ENCODE data around the gene ECE2. TPM values are rescaled to one million over a fixed set of nuclear protein-coding genes. Genes with fewer than 3 reads are reported as not detected.

The ECE2 gene
- total RNA-seq, 2 experiments from 2014 or later, result not detected

- Mint-ChIP-seq H3K4me3 (no peak overlapping the region), H3K27me3 (ENCODE audit: low read depth) (peaks cover 4% of the 10 kb centered on the region), H3K27ac (no peak overlapping the region), H3K36me3 (ENCODE audit: low read depth) (no peaks in the 10 kb centered on the region), H3K4me1 (ENCODE audit: low read depth) (no peaks in the 10 kb centered on the region), H3K9me3 (no peaks in the 10 kb centered on the region)
- peak; percentile 79 for DNase-seq
- CTCF ChIA-PET, result interaction anchor here (0.5 to 4.9 kb wide), 11 partner anchors 9 to 466 kb away, joined by 3 to 34 read pairs (median 3); partner anchors contain the start of gene EEF1AKMT4
- intact Hi-C loops (cut with micrococcal nuclease), result loop anchor here (1.0 to 2.0 kb wide), 5 partner anchors 39 to 394 kb away; no protein-coding TSS in a partner anchor
Measured at GRCh38 chr3:184289426-184289938, 13.7 kb downstream of the ECE2 start.

- H3K4me3 Mint-ChIP-seq, result no peak overlapping the region
- H3K9me3 Mint-ChIP-seq, result no peaks in the 10 kb centered on the region
- no peaks in the 10 kb centered on the region for H3K4me1 Mint-ChIP-seq (ENCODE audit: low read depth)
- no peak overlapping the region for H3K27ac Mint-ChIP-seq
- H3K36me3 Mint-ChIP-seq (ENCODE audit: low read depth), result no peaks in the 10 kb centered on the region
- peaks cover 4% of the 10 kb centered on the region for H3K27me3 Mint-ChIP-seq (ENCODE audit: low read depth)
- DNase-seq, result no peak
- CTCF ChIA-PET, result interaction anchor here (1.1 to 4.9 kb wide), 2 partner anchors 63 to 467 kb away, joined by 3 to 34 read pairs; no protein-coding TSS in a partner anchor
- intact Hi-C loops (cut with micrococcal nuclease), result no loop called here
Measured at GRCh38 chr3:184290331-184290730, 14.5 kb downstream of the ECE2 start.

GRCh38 chr3:184291044-184291737, 15.4 kb downstream of the ECE2 start:
- intact Hi-C loops (cut with micrococcal nuclease), result no loop called here
- H3K36me3 Mint-ChIP-seq (ENCODE audit: low read depth), result no peaks in the 10 kb centered on the region
- peaks cover under 1% of the 10 kb centered on the region for H3K27me3 Mint-ChIP-seq (ENCODE audit: low read depth)
- DNase-seq, result no peak
- H3K4me1 Mint-ChIP-seq (ENCODE audit: low read depth), result no peaks in the 10 kb centered on the region
- CTCF ChIA-PET, result interaction anchor here (1.2 to 4.9 kb wide), 2 partner anchors 41 to 64 kb away, joined by 3 to 34 read pairs; partner anchors contain the start of gene EEF1AKMT4
- no peak overlapping the region for H3K27ac Mint-ChIP-seq
- no peaks in the 10 kb centered on the region for H3K9me3 Mint-ChIP-seq
- H3K4me3 Mint-ChIP-seq, result no peak overlapping the region

GRCh38 chr3:184291738-184292445, 16.1 kb downstream of the ECE2 start:
- CTCF ChIA-PET, result interaction anchor here (1.2 to 4.9 kb wide), 2 partner anchors 42 to 64 kb away, joined by 3 to 34 read pairs; partner anchors contain the start of gene EEF1AKMT4
- H3K9me3 Mint-ChIP-seq, result no peaks in the 10 kb centered on the region

GRCh38 chr3:184295771-184296170, 19.9 kb downstream of the ECE2 start:
- DNase-seq, result no peak
- Mint-ChIP-seq H3K27ac (no peak overlapping the region), H3K36me3 (ENCODE audit: low read depth) (peaks cover 13% of the 10 kb centered on the region), H3K27me3 (ENCODE audit: low read depth) (no peaks in the 10 kb centered on the region), H3K4me1 (ENCODE audit: low read depth) (peaks cover 12% of the 10 kb centered on the region), H3K9me3 (no peaks in the 10 kb centered on the region), H3K4me3 (no peak overlapping the region)
- intact Hi-C loops (cut with micrococcal nuclease), result loop anchor here (5.0 kb wide), 1 partner anchor 278 kb away; the partner anchor contains the start of gene ABCC5
- CTCF ChIA-PET, result interaction anchor here (0.7 to 1.0 kb wide), 3 partner anchors 42 to 65 kb away, joined by 3 to 7 read pairs (median 4); no protein-coding TSS in a partner anchor

More at GRCh38 chr3:184291738-184292445, 16.1 kb downstream of the ECE2 start:
- intact Hi-C loops (cut with micrococcal nuclease), result no loop called here
- Mint-ChIP-seq H3K4me3 (no peak overlapping the region), H3K27me3 (ENCODE audit: low read depth) (no peaks in the 10 kb centered on the region), H3K27ac (no peak overlapping the region), H3K36me3 (ENCODE audit: low read depth) (no peaks in the 10 kb centered on the region), H3K4me1 (ENCODE audit: low read depth) (no peaks in the 10 kb centered on the region)
- no peak for DNase-seq

- intact Hi-C loops (cut with micrococcal nuclease), result loop anchor here (5.0 kb wide), 1 partner anchor 279 kb away; the partner anchor contains the start of gene ABCC5
- H3K27ac Mint-ChIP-seq, result no peak overlapping the region
- H3K4me1 Mint-ChIP-seq (ENCODE audit: low read depth), result peaks cover 17% of the 10 kb centered on the region
- no peaks in the 10 kb centered on the region for H3K9me3 Mint-ChIP-seq
- DNase-seq, result no peak
- no peak overlapping the region for H3K4me3 Mint-ChIP-seq
- CTCF ChIA-PET, result interaction anchor here (1.0 kb wide), 1 partner anchor 47 kb away, joined by 4 read pairs; no protein-coding TSS in a partner anchor
- no peaks in the 10 kb centered on the region for H3K27me3 Mint-ChIP-seq (ENCODE audit: low read depth)
- peaks cover 16% of the 10 kb centered on the region for H3K36me3 Mint-ChIP-seq (ENCODE audit: low read depth)
Measured at GRCh38 chr3:184296616-184297015, 20.8 kb downstream of the ECE2 start.

GRCh38 chr3:184298759-184299487, 23.1 kb downstream of the ECE2 start, which contains the start of gene PSMD2:
Gene PSMD2, plus strand, starts transcription at chr3:184299241. Its CDS starts 26 bp downstream, at chr3:184299267.
- Mint-ChIP-seq H3K4me3 (peak within 1 kb of the TSS; percentile 98), H3K36me3 (ENCODE audit: low read depth) (peaks cover 34% of the 10 kb centered on the region), H3K27me3 (ENCODE audit: low read depth) (no peaks in the 10 kb centered on the region), H3K4me1 (ENCODE audit: low read depth) (peaks cover 21% of the 10 kb centered on the region), H3K9me3 (no peaks in the 10 kb centered on the region), H3K27ac (peak within 1 kb of the TSS; percentile 87)
- CTCF ChIA-PET, result interaction anchor here (1.2 to 1.3 kb wide), 2 partner anchors 10 to 73 kb away, joined by 3 to 4 read pairs; no protein-coding TSS in a partner anchor
- peak; percentile 99 for DNase-seq
- intact Hi-C loops (cut with micrococcal nuclease), result loop anchor here (1.0 to 5.0 kb wide), 12 partner anchors 15 to 984 kb away; partner anchors contain the start of genes ABCC5, ABCF3, AP2M1 and EEF1AKMT4

GRCh38 chr3:184299488-184300377, 23.9 kb downstream of the ECE2 start:
- Mint-ChIP-seq H3K27me3 (ENCODE audit: low read depth) (no peaks in the 10 kb centered on the region), H3K4me3 (peak overlapping the region; percentile 98), H3K36me3 (ENCODE audit: low read depth) (peaks cover 40% of the 10 kb centered on the region), H3K4me1 (ENCODE audit: low read depth) (peaks cover 21% of the 10 kb centered on the region), H3K9me3 (no peaks in the 10 kb centered on the region), H3K27ac (peak overlapping the region; percentile 83)
- intact Hi-C loops (cut with micrococcal nuclease), result loop anchor here (1.0 to 5.0 kb wide), 11 partner anchors 15 to 983 kb away; partner anchors contain the start of genes ABCC5, ABCF3, AP2M1 and EEF1AKMT4
- DNase-seq, result no peak
- CTCF ChIA-PET, result interaction anchor here (1.3 kb wide), 1 partner anchor 72 kb away, joined by 3 read pairs; no protein-coding TSS in a partner anchor

- no peaks in the 10 kb centered on the region for H3K9me3 Mint-ChIP-seq
- H3K36me3 Mint-ChIP-seq (ENCODE audit: low read depth), result peaks cover 43% of the 10 kb centered on the region
- no peaks in the 10 kb centered on the region for H3K27me3 Mint-ChIP-seq (ENCODE audit: low read depth)
- DNase-seq, result no peak
- intact Hi-C loops (cut with micrococcal nuclease), result no loop called here
- H3K27ac Mint-ChIP-seq, result peak overlapping the region; percentile 83
- CTCF ChIA-PET, result interaction anchor here (1.0 to 1.3 kb wide), 3 partner anchors 10 to 72 kb away, joined by 3 read pairs; partner anchors contain the start of gene VWA5B2
- H3K4me1 Mint-ChIP-seq (ENCODE audit: low read depth), result peaks cover 21% of the 10 kb centered on the region
- H3K4me3 Mint-ChIP-seq, result peak overlapping the region; percentile 98
Measured at GRCh38 chr3:184300378-184300720, 24.5 kb downstream of the ECE2 start.

GRCh38 chr3:184305577-184305976, 29.8 kb downstream of the ECE2 start:
- Mint-ChIP-seq H3K36me3 (ENCODE audit: low read depth) (peaks cover 65% of the 10 kb centered on the region), H3K9me3 (no peaks in the 10 kb centered on the region), H3K27ac (no peak overlapping the region), H3K4me3 (no peak overlapping the region), H3K4me1 (ENCODE audit: low read depth) (peaks cover 11% of the 10 kb centered on the region), H3K27me3 (ENCODE audit: low read depth) (no peaks in the 10 kb centered on the region)
- DNase-seq, result no peak
- intact Hi-C loops (cut with micrococcal nuclease), result no loop called here
- CTCF ChIA-PET, result interaction anchor here (0.9 to 1.9 kb wide), 7 partner anchors 12 to 78 kb away, joined by 3 to 9 read pairs (median 3); partner anchors contain the start of gene FAM131A

Measured in activated naive CD4-positive, alpha-beta T cell treated with anti-CD3 and anti-CD28 coated beads for 36 hours (primary cell).